GM20000 (cell line): ENCODE data around the gene SMDT1.
"Not testable (repeated sequence)": the region's sequence is repeated elsewhere in the genome, so short reads cannot be mapped to it uniquely, and the experiment has no call there.

Experiments used
- DNase-seq: peaks from one replicate; pipeline ENCODE4 v3.0.0; 2012; ENCODE audit warnings: low spot score
- CTCF ChIP-seq: IDR thresholded peaks from 2 replicates; pipeline ENCODE4 v1.5.1; 2012; ENCODE audit warnings: mild to moderate bottlenecking, control low read depth; ENCODE audit errors: extremely low read depth, missing control alignments

SMDT1 gene

DNA sequence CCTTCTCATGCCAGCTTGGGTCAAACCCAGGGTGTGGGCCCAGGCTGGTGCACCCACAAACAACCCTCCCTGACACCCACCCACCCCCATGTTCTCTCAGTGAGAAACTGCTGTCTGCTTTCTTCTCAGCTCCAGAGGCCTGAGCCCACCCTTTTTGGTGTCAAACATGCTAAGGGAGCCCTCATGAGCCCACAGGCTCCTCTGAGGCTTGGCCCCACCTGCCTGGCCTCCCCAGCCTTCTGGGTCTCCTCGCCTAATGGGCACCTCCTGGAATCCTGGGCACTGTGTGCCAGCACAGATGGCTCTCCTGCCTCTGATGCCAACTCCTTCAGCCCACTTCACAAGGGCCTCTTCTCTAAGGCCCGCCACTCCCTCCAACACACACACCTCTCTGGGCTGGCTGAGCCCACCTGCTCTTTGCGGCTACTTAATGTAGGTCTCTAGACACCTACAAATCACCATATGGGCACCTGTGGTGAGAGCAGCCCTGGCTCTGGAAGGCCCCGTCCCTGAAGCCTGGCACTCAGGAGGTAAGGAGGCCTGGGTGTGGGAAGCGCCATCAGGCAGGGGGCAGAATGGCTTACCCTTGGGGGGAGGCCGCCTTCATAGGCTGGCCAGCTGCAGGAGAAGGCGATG lies 13.3 kb upstream of the SMDT1 start:
- TF ChIP-seq CTCF = no peak
- DNase-seq = no peak

GRCh38 chr22:42066937-42067336 lies 12.6 kb upstream of the SMDT1 start:
- DNase-seq = no peak
- TF ChIP-seq CTCF = no peak

DNA sequence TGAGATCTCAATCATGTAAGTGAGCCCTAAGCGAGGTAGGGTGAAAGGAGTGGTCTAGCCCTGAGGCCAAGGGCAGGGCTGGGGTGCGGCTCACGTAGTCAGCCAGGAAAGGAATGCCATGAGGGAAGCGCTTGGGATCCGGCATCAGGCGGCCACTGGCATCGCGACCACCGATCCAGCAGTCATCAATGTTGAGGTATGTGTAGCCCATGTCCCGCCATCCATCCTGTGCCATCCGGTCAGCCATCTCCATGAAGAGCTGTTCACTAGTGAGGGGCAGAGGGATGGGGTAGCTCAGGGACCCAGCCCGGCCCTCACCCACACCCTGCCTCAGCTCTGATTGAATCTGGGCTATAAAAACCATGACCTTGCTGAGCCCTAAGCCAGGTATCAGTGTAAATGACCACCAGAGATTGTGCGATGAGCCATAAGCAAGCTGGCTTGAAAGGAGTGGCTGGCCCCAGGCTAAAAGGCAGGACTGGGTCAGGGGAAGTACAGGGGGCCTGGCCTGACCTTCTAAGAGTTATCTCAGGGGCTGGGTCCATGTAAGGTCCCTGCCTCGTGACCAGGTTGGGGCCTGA lies 11.7 kb upstream of the SMDT1 start:
- DNase-seq = no peak

GRCh38 chr22:42068291-42068690 lies 11.2 kb upstream of the SMDT1 start:
- TF ChIP-seq CTCF = no peak
- DNase-seq = no peak

More for the DNA sequence above, 11.7 kb upstream of the SMDT1 start:
- TF ChIP-seq CTCF = no peak

DNA sequence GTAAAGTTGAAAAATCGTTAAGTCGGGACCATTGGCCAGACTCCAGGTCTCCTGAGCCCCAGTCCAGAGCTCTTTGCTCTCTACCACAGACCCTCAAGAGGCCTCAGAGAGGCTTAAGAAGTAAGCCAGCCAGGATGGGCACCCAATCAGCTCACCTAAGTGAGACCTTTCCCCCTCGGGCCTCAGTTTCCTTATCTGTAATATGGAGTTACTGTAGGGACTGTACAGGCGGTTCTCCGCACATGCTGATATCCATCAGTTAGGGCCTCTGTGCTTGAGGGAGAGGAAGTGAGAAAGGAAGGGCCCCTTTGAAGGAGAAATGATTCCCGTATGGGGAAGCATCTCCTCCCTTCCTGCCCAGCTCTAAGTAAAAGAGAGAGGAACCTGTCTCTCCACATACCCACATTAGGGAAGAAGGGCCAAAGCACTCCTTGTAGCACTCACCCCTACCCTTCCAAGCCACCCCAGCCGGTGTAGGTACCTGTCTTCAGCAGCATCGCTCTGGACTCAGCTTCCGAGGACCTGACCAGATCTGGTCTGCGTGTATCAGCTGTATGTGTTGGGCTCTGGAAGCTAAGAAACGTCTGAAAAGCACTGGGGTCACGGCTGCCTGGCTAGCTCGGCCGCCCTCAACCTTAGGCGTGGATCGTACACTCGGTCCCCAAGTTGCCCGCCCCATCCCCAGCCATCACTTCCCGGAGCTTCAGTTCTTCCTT lies 9.5 kb upstream of the SMDT1 start:
- no peak for DNase-seq
- TF ChIP-seq CTCF = no peak

GRCh38 chr22:42070517-42071422 lies 8.7 kb upstream of the SMDT1 start, which contains the start of gene NAGA:
Gene NAGA (minus strand): TSS chr22:42070812. CDS start chr22:42070297, 515 bp downstream.
- DNase-seq = peak; percentile 95
- TF ChIP-seq CTCF = no peak

DNA sequence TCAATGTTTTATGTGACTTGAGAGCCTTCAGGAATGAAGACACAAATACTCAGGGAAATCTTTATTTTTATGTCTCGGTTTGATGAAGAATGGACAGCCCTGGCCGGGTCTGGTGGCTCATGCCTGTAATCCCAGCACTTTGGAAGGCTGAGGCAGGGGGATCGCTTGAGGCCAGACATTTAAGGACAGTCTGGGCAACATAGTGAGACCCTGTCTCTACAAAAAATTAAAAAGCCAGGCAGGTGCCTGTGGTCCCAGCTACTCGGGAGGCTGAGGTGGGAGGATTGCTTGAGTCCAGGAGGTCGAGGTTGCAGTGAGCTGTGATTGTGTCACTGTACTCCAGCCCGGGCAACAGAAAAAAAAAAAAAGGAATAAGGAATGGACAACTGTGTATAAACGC lies 8.0 kb upstream of the SMDT1 start:
- DNase-seq = not testable (repeated sequence)
